ENCODE data around the gene ABCA7. TPM values are rescaled to one million over a fixed set of nuclear protein-coding genes. Genes with fewer than 3 reads are reported as not detected.

Gene ABCA7
- polyA plus RNA-seq, 1 donor from 2014 or later = 51.8 TPM

- no peaks in the 10 kb centered on the region for H3K27me3 ChIP-seq (ENCODE audit: insufficient read depth, low read depth, low read length)
- no peaks in the 10 kb centered on the region for H3K36me3 ChIP-seq (ENCODE audit: insufficient read depth, low read length)
- no peaks in the 10 kb centered on the region for H3K9me3 ChIP-seq (ENCODE audit: low read length)
- H3K9me2 ChIP-seq (ENCODE audit: insufficient read depth, low read length) = no peaks in the 10 kb centered on the region
- no peak overlapping the region for H3K27ac ChIP-seq (ENCODE audit: low read length)
- TF ChIP-seq MXI1 (conservative IDR thresholded peaks at IDR 0.05; ENCODE audit: poor library complexity, severe bottlenecking) (no peak), CTCF (IDR thresholded peaks at IDR 0.05; ENCODE audit: poor library complexity, severe bottlenecking) (no peak), SMC3 (conservative IDR thresholded peaks at IDR 0.05; ENCODE audit: poor library complexity) (no peak), EZH2 (IDR thresholded peaks at IDR 0.05; ENCODE audit: borderline replicate concordance, insufficient read depth, low read length, poor library complexity, severe bottlenecking) (no peak), POLR2AphosphoS5 (IDR thresholded peaks at IDR 0.05) (no peak), REST (IDR thresholded peaks at IDR 0.05; ENCODE audit: borderline replicate concordance) (no peak), RAD21 (conservative IDR thresholded peaks at IDR 0.05) (no peak), EP300 (conservative IDR thresholded peaks at IDR 0.05; ENCODE audit: poor library complexity, severe bottlenecking) (no peak), TAF1 (IDR thresholded peaks at IDR 0.05; ENCODE audit: low read depth) (no peak)
- H2AFZ ChIP-seq (ENCODE audit: low read depth, low read length) = no peak overlapping the region
- no peaks in the 10 kb centered on the region for H3F3A ChIP-seq (ENCODE audit: insufficient read depth, low read length, poor library complexity, severe bottlenecking)
- no peak overlapping the region for H3K4me2 ChIP-seq (ENCODE audit: low read length)
- H3K79me2 ChIP-seq (replicated peaks; ENCODE audit: insufficient read depth, low read length) = no peaks in the 10 kb centered on the region
- H3K9ac ChIP-seq (ENCODE audit: low read length) = no peak overlapping the region
- H3K4me3 ChIP-seq (ENCODE audit: low read length) = no peak overlapping the region
- H4K20me1 ChIP-seq (ENCODE audit: insufficient read depth) = no peaks in the 10 kb centered on the region
Measured at GRCh38 chr19:1006711-1007398, 33.1 kb upstream of the ABCA7 start.

GRCh38 chr19:1007399-1008251, 32.3 kb upstream of the ABCA7 start:
- no peak overlapping the region for H3K4me3 ChIP-seq (ENCODE audit: low read length)
- no peaks in the 10 kb centered on the region for H3F3A ChIP-seq (ENCODE audit: insufficient read depth, low read length, poor library complexity, severe bottlenecking)
- no peak overlapping the region for H3K4me2 ChIP-seq (ENCODE audit: low read length)
- H3K9ac ChIP-seq (ENCODE audit: low read length) = no peak overlapping the region
- no peaks in the 10 kb centered on the region for H3K9me2 ChIP-seq (ENCODE audit: insufficient read depth, low read length)
- H3K36me3 ChIP-seq (ENCODE audit: insufficient read depth, low read length) = no peaks in the 10 kb centered on the region
- no peaks in the 10 kb centered on the region for H4K20me1 ChIP-seq (ENCODE audit: insufficient read depth)
- no peaks in the 10 kb centered on the region for H3K27me3 ChIP-seq (ENCODE audit: insufficient read depth, low read depth, low read length)
- no peaks in the 10 kb centered on the region for H3K79me2 ChIP-seq (replicated peaks; ENCODE audit: insufficient read depth, low read length)
- no peak overlapping the region for H3K27ac ChIP-seq (ENCODE audit: low read length)
- no peak overlapping the region for H2AFZ ChIP-seq (ENCODE audit: low read depth, low read length)
- no peaks in the 10 kb centered on the region for H3K9me3 ChIP-seq (ENCODE audit: low read length)
- TF ChIP-seq MXI1 (conservative IDR thresholded peaks at IDR 0.05; ENCODE audit: poor library complexity, severe bottlenecking) = no peak
- TF ChIP-seq EZH2 (IDR thresholded peaks at IDR 0.05; ENCODE audit: borderline replicate concordance, insufficient read depth, low read length, poor library complexity, severe bottlenecking) = no peak
- no peak for TF ChIP-seq EP300 (conservative IDR thresholded peaks at IDR 0.05; ENCODE audit: poor library complexity, severe bottlenecking)
- TF ChIP-seq RAD21 (conservative IDR thresholded peaks at IDR 0.05) = no peak
- no peak for TF ChIP-seq TAF1 (IDR thresholded peaks at IDR 0.05; ENCODE audit: low read depth)
- no peak for TF ChIP-seq POLR2AphosphoS5 (IDR thresholded peaks at IDR 0.05)
- no peak for TF ChIP-seq REST (IDR thresholded peaks at IDR 0.05; ENCODE audit: borderline replicate concordance)
- TF ChIP-seq CTCF (IDR thresholded peaks at IDR 0.05; ENCODE audit: poor library complexity, severe bottlenecking) = no peak
- TF ChIP-seq SMC3 (conservative IDR thresholded peaks at IDR 0.05; ENCODE audit: poor library complexity) = no peak
